Liver (tissue), 9 donors: ENCODE data around the gene ZNF292. TPM values are rescaled to one million over a fixed set of nuclear protein-coding genes. Genes with fewer than 3 reads are reported as not detected.

Experiments used
- DNase-seq: peaks from one replicate; pipeline ENCODE4 v3.0.0-alpha.2; 2017; ENCODE audit warnings: low spot score
- H3K27ac ChIP-seq, 2 donors: one replicate each; pipeline ENCODE4 v1.7.0; 2013; ENCODE audit warnings: inconsistent platforms in 2 of 2, low read length in 2 of 2, control low read depth in 1 of 2, low read depth in 1 of 2, mild to moderate bottlenecking in 1 of 2
- H3K27me3 ChIP-seq, 4 donors: one replicate each; pipeline versions ENCODE4 v1.6.1 to v1.7.0; 2013; ENCODE audit warnings: low read length in 3 of 4, inconsistent platforms in 1 of 4, mild to moderate bottlenecking in 1 of 4, moderate library complexity in 1 of 4; ENCODE audit not compliant: control insufficient read depth in 4 of 4, insufficient read depth in 4 of 4
- H3K36me3 ChIP-seq, 4 donors: one replicate each; pipeline versions ENCODE4 v1.6.1 to v1.7.0; 2013; ENCODE audit warnings: low read length in 3 of 4, mild to moderate bottlenecking in 3 of 4, low read depth in 1 of 4, moderate library complexity in 1 of 4; ENCODE audit not compliant: control insufficient read depth in 4 of 4, insufficient read depth in 3 of 4
- H3K4me1 ChIP-seq, 4 donors: one replicate each; pipeline versions ENCODE4 v1.6.1 to v1.7.0; 2013; ENCODE audit warnings: low read length in 3 of 4, mild to moderate bottlenecking in 3 of 4, moderate library complexity in 1 of 4; ENCODE audit not compliant: control insufficient read depth in 4 of 4, insufficient read depth in 4 of 4
- H3K4me3 ChIP-seq, 3 donors: one replicate each; pipeline versions ENCODE4 v1.6.1 to v1.7.0; 2013; ENCODE audit warnings: low read length in 3 of 3, control low read depth in 1 of 3, low read depth in 1 of 3, mild to moderate bottlenecking in 1 of 3
- H3K9ac ChIP-seq, 2 donors: one replicate each; pipeline ENCODE4 v1.7.0; 2013; ENCODE audit warnings: low read length in 2 of 2, mild to moderate bottlenecking in 2 of 2, moderate library complexity in 2 of 2, control low read depth in 1 of 2, low read depth in 1 of 2
- H3K9me3 ChIP-seq, 4 donors: one replicate each; pipeline versions ENCODE4 v1.6.1 to v1.7.0; 2013; ENCODE audit warnings: low read length in 3 of 4; ENCODE audit not compliant: control insufficient read depth in 4 of 4
- CTCF ChIP-seq: fragments of 150-350 bp; IDR thresholded peaks from 2 replicates; pipeline ENCODE4 v1.5.1; 2017; ENCODE audit warnings: improper control_type of control experiment, low read depth, low read length; ENCODE audit not compliant: missing input control
- EGR1 ChIP-seq, 2 donors: IDR thresholded peaks; 2 replicates each; pipeline ENCODE4 v1.6.1; 2016 to 2018; ENCODE audit warnings: antibody characterized with exemption in 2 of 2, low read depth in 2 of 2
- FOXA1 ChIP-seq: IDR thresholded peaks from 2 replicates; pipeline ENCODE4 v1.6.1; 2016; ENCODE audit warnings: antibody characterized with exemption
- FOXA2 ChIP-seq: IDR thresholded peaks from 2 replicates; pipeline ENCODE4 v1.6.1; 2016; ENCODE audit warnings: antibody characterized with exemption
- GABPA ChIP-seq, 2 donors: IDR thresholded peaks in 1 of 2; conservative IDR thresholded peaks in 1 of 2; 2 replicates each; pipeline ENCODE4 v1.6.1; 2016; ENCODE audit warnings: antibody characterized with exemption in 2 of 2, mild to moderate bottlenecking in 1 of 2, moderate library complexity in 1 of 2
- HNF4A ChIP-seq, 2 donors: conservative IDR thresholded peaks; 2 replicates each; pipeline ENCODE4 v1.6.1; 2016; ENCODE audit warnings: antibody characterized with exemption in 2 of 2, mild to moderate bottlenecking in 2 of 2
- HNF4G ChIP-seq: IDR thresholded peaks from 2 replicates; pipeline ENCODE4 v1.6.1; 2016; ENCODE audit warnings: antibody characterized with exemption
- JUND ChIP-seq, 2 donors: IDR thresholded peaks; 2 replicates each; pipeline ENCODE4 v1.6.1; 2016; ENCODE audit warnings: antibody characterized with exemption in 2 of 2
- MAX ChIP-seq: IDR thresholded peaks from 2 replicates; pipeline ENCODE4 v1.6.1; 2016; ENCODE audit warnings: antibody characterized with exemption
- NR2F2 ChIP-seq: IDR thresholded peaks from 2 replicates; pipeline ENCODE4 v1.6.1; 2016; ENCODE audit warnings: antibody characterized with exemption
- RAD21 ChIP-seq, 2 donors: IDR thresholded peaks; 2 replicates each; pipeline ENCODE4 v1.6.1; 2016; ENCODE audit warnings: antibody characterized with exemption in 2 of 2, mild to moderate bottlenecking in 2 of 2
- RXRA ChIP-seq, 2 donors: IDR thresholded peaks; 2 replicates each; pipeline ENCODE4 v1.6.1; 2017 to 2018; ENCODE audit warnings: antibody characterized with exemption in 2 of 2, mild to moderate bottlenecking in 1 of 2
- SP1 ChIP-seq: IDR thresholded peaks from 2 replicates; pipeline ENCODE4 v1.6.1; 2018; ENCODE audit warnings: antibody characterized with exemption, mild to moderate bottlenecking
- TAF1 ChIP-seq: conservative IDR thresholded peaks from 2 replicates; pipeline ENCODE4 v1.6.1; 2016; ENCODE audit warnings: antibody characterized with exemption, mild to moderate bottlenecking
- YY1 ChIP-seq: IDR thresholded peaks from 2 replicates; pipeline ENCODE4 v1.6.1; 2016; ENCODE audit warnings: antibody characterized with exemption, mild to moderate bottlenecking
- WGBS: extraction: QIAGEN DNeasy Blood & Tissue Kit; methylation state at CpG from one replicate; pipeline ENCODE4 v1.1.7; 2013; 5-methylcytosine and 5-hydroxymethylcytosine counted together
- polyA plus RNA-seq, 2 donors: library from polyadenylated mRNA; stranded (reverse) in 1 of 2; unstranded in 1 of 2; fragments of 200-250 nt in 1 of 2; fragments of >200 nt in 1 of 2; fragmentation: Nextera tagmentation in 1 of 2; extraction: Ambion mirVana in 1 of 2; gene quantifications; one replicate each; pipeline versions ENCODE4 v1.2.1 to v1.2.3, GENCODE V29; 2013 to 2015
- total RNA-seq, 2 donors: library from RNA; depleted of rRNA; stranded (reverse); fragments of >200 nt; gene quantifications; one replicate each; pipeline ENCODE4 v1.2.3, GENCODE V29; 2014
- TF ChIP-seq, protein P1 (sequence below): IDR thresholded peaks from 2 replicates; pipeline ENCODE4 v1.6.1; 2016; ENCODE audit warnings: antibody characterized with exemption
- TF ChIP-seq, protein P2 (sequence below): IDR thresholded peaks from 2 replicates; pipeline ENCODE4 v1.6.1; 2016; ENCODE audit warnings: antibody characterized with exemption
- TF ChIP-seq, protein P3 (sequence below): IDR thresholded peaks from 2 replicates; pipeline ENCODE4 v1.6.1; 2016; ENCODE audit warnings: antibody characterized with exemption, mild to moderate bottlenecking
- donor health status: healthy.
- donor health status: healthy.
- donor health status: healthy.
- donor health status: healthy.
- donor health status: healthy.

The ZNF292 gene
- total and polyA plus RNA-seq, 4 donors = 2.7 to 16.4 (median 12.5) TPM

- TF ChIP-seq CTCF (peak; percentile 3), YY1 (no peak), NR2F2 (no peak)
Observed at GRCh38 chr6:87277123-87277522, 121.8 kb downstream of the ZNF292 start (continued).

DNA sequence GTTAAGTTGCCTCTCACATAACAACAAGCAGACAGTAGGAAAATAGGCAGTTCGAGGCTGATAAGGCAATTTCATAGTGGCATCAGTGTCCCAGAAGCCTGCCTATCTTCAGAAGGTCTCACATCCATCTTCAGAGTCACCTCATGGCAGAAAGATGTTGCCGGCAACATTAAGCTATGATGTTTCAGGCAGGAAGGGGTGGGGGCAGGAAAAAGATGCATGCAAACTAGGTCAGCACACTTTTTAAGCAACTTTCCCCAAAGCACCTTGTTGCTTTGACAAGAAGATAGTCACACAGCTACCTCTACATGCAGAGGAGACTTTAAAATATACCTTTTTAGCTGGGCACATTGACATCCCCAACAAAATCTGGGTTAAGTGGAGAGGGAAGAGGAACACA lies 123.8 kb downstream of the ZNF292 start:
- Histone ChIP-seq H3K27me3 (no peaks in the 10 kb centered on the region), H3K9me3 (no peaks in the 10 kb centered on the region), H3K4me1 (no peaks in the 10 kb centered on the region), H3K27ac (no peak overlapping the region), H3K36me3 (no peaks in the 10 kb centered on the region), H3K4me3 (no peak overlapping the region), H3K9ac (no peak overlapping the region)
- 60% methylated on average over 2 of the region's 2 CpGs for WGBS
- DNase-seq = no peak
- TF ChIP-seq GABPA (IDR thresholded peaks at IDR 0.05 in 1 of 2, conservative IDR thresholded peaks at IDR 0.05 in 1 of 2) = no peak
- TF ChIP-seq RAD21 (IDR thresholded peaks at IDR 0.05) = no peak
- TF ChIP-seq MAX = no peak
- TF ChIP-seq, protein P1, sequence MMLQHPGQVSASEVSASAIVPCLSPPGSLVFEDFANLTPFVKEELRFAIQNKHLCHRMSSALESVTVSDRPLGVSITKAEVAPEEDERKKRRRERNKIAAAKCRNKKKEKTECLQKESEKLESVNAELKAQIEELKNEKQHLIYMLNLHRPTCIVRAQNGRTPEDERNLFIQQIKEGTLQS = no peak
- TF ChIP-seq TAF1 = no peak
- no peak for TF ChIP-seq YY1
- no peak for TF ChIP-seq CTCF
- no peak for TF ChIP-seq NR2F2
- no peak for TF ChIP-seq HNF4A (conservative IDR thresholded peaks at IDR 0.05)
- TF ChIP-seq RXRA (IDR thresholded peaks at IDR 0.05) = no peak
- no peak for TF ChIP-seq FOXA2
- no peak for TF ChIP-seq EGR1 (IDR thresholded peaks at IDR 0.05; ENCODE audit: low read depth in 2 of 2)
- TF ChIP-seq, protein P2, sequence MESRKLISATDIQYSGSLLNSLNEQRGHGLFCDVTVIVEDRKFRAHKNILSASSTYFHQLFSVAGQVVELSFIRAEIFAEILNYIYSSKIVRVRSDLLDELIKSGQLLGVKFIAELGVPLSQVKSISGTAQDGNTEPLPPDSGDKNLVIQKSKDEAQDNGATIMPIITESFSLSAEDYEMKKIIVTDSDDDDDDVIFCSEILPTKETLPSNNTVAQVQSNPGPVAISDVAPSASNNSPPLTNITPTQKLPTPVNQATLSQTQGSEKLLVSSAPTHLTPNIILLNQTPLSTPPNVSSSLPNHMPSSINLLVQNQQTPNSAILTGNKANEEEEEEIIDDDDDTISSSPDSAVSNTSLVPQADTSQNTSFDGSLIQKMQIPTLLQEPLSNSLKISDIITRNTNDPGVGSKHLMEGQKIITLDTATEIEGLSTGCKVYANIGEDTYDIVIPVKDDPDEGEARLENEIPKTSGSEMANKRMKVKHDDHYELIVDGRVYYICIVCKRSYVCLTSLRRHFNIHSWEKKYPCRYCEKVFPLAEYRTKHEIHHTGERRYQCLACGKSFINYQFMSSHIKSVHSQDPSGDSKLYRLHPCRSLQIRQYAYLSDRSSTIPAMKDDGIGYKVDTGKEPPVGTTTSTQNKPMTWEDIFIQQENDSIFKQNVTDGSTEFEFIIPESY = no peak
- no peak for TF ChIP-seq JUND (IDR thresholded peaks at IDR 0.05)
- TF ChIP-seq HNF4G = no peak
- TF ChIP-seq FOXA1 = no peak
- TF ChIP-seq SP1 = no peak
- TF ChIP-seq, protein P3, sequence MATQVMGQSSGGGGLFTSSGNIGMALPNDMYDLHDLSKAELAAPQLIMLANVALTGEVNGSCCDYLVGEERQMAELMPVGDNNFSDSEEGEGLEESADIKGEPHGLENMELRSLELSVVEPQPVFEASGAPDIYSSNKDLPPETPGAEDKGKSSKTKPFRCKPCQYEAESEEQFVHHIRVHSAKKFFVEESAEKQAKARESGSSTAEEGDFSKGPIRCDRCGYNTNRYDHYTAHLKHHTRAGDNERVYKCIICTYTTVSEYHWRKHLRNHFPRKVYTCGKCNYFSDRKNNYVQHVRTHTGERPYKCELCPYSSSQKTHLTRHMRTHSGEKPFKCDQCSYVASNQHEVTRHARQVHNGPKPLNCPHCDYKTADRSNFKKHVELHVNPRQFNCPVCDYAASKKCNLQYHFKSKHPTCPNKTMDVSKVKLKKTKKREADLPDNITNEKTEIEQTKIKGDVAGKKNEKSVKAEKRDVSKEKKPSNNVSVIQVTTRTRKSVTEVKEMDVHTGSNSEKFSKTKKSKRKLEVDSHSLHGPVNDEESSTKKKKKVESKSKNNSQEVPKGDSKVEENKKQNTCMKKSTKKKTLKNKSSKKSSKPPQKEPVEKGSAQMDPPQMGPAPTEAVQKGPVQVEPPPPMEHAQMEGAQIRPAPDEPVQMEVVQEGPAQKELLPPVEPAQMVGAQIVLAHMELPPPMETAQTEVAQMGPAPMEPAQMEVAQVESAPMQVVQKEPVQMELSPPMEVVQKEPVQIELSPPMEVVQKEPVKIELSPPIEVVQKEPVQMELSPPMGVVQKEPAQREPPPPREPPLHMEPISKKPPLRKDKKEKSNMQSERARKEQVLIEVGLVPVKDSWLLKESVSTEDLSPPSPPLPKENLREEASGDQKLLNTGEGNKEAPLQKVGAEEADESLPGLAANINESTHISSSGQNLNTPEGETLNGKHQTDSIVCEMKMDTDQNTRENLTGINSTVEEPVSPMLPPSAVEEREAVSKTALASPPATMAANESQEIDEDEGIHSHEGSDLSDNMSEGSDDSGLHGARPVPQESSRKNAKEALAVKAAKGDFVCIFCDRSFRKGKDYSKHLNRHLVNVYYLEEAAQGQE = no peak
